Panc1 (cell line): ENCODE results near the gene KIF26B.
A peak's percentile ranks its signal among the peaks of the same experiment; 100 is the strongest.

Source experiments
- CTCF ChIP-seq: fragments of 450-650 bp; IDR thresholded peaks from 2 replicates; pipeline ENCODE4 v1.5.1; 2017; ENCODE audit warnings: mild to moderate bottlenecking
- TCF7L2 ChIP-seq: IDR thresholded peaks from 2 replicates; pipeline ENCODE4 v1.6.1; 2011; ENCODE audit warnings: mild to moderate bottlenecking, low read depth, low read length, inconsistent platforms

GRCh38 chr1:245156041-245156735 lies 1.4 kb downstream of the KIF26B start:
- peak; percentile 96 for TF ChIP-seq CTCF
- TF ChIP-seq TCF7L2 = no peak
